HL-60/S4 treated with phorbol 12-myristate 13-acetate at 8.2 ng/mL for 4 days and 3 days (cell line): ENCODE measurements around the gene PRELP.

Source experiments
- in situ Hi-C: fragments of 300-500 bp; cut with MboI; formaldehyde crosslinking; loops from 2 replicates; pipeline ENCODE4 v1.15.0; 2022; ENCODE audit warnings: low sequenced_read_pairs

Gene PRELP

DNA sequence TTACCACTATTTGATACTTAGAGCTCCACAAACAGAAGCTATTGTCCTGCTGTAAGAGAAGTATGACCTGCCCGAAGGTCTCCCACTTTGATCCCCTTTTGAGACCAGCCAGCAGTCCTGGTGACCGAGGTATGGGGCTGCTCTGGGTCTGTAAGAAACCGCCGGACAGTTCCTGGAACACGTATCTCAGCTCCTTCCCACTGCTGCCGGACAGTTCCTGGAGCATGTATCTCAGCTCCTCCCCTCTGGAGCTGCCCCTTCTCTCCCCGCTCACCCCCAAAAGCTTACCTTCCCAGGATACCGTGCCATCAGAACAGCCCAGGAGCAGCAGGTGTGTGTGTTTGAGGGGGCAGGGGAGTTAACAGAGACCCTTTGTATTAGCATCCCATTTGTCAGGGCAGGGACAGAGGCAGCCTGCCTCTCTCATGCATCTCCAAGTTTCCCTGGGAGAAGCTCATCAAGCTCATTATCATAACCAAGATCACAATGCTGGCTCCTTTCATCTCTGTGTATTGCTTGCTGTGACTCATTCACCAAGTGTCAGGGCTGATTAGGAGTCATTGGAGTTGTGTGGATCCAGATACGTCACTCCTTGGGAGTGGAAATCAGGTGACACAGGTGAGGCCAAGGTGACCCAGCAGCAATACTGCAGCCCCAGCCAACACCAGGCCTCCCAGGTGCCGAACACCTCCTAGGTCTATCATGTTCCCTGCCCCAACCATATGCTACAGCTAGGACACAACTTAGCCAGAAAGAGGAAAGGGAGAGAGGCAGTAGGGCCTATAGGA lies 43.6 kb downstream of the PRELP start:
- in situ Hi-C loops = no loop called here

DNA sequence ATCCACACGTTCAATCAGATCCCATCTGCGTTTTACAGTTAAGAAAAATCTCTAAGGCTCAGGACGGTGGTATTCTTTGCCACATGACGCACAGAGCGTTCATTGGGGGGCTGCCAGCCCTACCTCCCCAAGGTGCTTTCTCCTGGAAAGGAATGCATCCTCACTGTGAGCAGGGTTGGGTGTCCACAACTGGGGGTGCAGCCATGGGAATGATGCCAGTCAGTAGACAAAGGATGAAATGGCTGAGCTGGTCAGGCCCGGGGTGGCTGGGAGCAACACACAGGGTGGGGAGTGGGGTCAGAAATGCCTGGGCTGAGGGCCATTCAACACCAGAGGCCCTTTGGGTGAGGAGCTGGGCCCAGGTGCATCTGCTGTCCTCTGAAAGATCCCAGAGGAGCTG lies 44.3 kb downstream of the PRELP start:
- in situ Hi-C loops = no loop called here

DNA sequence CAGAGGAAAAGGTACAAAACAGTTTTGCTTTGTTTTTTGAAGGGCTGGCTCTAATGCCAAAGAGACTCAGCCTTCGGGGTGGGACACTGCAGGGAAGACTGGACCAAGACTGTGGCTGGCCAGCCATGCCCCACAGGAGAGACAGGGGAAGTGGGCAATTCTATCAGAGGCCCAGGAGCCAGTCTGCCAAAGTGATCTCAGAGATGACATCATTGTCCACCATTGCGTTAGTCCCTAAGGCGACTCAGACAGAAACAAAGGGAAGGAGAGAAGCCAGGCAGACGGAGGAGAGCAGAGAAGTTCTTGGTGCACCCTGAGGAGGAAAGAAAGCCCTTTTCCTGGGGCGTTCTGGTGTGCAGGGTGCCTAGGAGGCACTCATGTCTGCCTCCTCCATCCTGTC lies 44.7 kb downstream of the PRELP start:
- in situ Hi-C loops = no loop called here

DNA sequence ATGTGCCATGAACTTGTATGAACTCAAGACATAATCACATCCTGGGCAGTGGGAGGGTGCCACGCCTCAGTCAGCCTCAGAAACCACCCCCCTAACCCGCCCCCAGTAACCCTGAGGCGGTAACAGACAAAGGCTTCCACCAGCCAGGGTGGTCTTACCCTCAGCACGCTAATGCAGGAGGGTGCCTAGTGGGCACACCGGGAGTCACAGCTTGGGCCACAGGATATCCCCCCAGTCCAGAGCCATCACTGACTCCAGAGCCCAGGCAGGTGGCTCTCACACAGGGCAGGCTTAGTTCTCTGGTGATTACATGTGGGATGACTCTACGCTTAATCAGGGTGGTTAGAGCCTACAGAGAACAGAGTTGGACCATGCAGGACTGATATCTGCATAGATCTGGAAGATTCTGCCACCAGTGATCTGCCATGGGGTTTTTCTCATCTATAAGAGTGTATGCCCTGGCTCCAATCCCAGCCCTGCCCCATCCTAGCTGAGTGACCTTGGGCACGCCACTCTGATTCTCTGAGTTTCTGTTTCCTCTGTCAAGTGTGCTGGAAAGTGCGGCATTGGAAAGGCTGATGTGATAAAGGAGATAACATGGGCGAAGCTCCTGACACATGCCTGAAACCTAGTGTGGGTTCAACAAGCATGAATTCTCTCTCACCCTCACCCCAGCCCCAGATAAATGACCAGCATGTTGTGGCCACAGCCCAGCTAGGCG lies 45.6 kb downstream of the PRELP start:
- in situ Hi-C loops = no loop called here

DNA sequence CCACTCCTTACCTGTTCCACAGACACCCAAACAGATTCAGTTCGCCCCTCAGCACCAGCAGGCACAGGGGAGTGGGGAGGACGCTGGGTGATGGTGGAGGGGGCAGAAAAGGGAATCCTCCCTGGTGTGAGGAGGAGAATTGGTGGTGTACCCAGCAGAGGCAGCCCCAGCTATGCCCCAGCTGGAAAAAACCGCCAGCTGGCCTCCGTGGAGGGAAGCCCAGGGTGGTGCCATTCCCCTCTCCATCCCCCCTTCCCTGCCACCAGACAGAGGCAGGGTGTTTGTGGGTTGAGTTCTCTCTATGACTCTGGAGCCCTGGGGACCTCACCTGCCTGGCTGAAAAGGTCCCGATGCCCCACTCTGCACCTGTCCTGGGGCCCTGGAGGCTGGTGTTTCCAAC lies 46.2 kb downstream of the PRELP start:
- in situ Hi-C loops = no loop called here

DNA sequence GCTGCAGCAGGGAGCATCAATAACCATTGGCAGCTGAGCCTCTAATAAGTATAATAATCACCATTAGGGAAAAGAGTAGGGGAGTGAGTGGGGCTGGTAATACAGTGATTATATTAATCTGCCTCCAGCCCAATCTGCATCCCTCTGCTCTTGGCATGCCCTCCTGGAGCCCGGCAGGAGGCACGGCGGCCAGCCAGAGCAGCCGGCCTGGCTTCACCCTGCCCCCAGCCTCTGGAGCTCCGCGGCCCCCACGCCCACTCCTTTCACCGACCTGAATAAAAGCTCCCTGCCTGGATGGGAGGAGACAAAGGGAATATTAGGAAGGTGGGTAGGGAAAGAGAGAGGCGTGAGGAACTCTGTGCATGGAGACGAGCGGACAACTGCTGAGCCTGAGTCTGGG lies 46.6 kb downstream of the PRELP start:
- in situ Hi-C loops = no loop called here

DNA sequence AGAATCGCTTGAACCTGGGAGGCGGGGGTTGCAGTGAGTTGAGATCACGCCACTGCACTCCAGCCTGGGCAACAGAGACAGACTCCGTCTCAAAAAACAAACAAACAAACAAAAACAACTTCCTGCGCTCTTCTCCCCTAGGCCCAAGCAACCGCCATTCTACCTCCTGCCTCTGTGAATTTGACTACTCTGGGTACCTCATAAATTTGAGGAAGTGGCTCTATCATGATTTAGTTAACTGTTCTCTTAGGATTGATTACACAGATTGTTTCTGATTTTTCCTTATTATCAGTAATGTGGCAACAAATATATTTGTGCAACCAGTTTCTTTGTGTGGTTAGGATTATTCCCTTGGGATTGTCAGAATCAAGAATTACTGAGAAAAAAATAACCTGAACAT lies 48.1 kb downstream of the PRELP start:
- in situ Hi-C loops = no loop called here

DNA sequence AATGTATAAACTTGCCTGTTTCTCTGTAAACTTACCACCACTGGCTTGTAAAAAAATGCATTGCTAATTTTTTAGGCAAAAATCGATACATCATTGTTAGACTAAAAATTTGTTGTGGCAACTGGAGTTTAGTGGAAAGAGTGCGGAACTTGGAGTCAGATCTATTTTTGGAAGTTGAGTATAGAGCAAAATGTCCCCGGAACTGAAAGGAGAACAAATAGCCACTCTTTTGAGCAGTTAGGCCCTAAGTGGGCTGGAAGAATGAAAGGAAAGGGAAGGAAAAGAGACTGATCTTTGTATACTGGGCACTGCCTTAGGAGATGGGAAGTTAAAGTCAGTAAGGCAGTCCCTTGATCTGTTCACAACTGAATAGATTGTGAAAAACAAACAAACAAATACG lies 48.5 kb downstream of the PRELP start:
- in situ Hi-C loops = no loop called here

DNA sequence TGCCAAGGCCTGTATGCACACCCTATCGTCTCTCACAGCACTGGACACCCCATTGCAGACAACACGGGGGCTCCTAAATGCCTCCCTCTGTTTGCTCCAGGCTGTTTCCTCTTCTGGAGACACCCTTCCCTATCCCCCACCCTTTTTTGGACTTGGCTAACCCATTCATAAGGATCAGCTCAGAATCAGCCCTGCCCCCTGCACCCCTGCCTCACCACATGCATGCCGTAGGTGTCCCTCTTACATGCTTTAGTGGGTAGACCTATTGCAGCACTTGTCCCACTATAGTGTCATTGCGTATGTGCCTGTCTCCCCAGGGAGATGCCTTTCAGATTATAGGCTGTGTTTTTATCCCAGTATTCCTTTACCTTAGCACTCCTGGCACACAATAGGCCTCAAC lies 49.2 kb downstream of the PRELP start:
- in situ Hi-C loops = no loop called here

DNA sequence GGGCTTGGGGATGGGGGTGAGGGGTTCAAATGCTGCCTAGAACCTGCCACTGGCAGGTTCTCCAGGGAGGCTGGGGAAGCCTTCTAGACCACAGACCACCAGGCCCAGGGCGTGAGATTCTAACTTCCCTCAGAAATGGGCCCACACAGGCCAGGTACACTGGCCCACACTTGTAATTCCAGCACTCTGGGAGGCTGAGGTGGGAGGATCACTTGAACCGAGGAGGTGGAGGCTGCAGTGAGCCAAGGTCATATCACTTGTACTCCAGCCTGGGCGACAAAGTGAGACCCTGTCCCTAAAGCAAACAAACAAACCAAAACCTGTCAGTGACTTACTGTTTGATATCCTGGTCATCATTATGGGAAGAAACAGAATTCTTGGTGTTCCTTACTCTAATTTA lies 50.1 kb downstream of the PRELP start:
- in situ Hi-C loops = no loop called here

DNA sequence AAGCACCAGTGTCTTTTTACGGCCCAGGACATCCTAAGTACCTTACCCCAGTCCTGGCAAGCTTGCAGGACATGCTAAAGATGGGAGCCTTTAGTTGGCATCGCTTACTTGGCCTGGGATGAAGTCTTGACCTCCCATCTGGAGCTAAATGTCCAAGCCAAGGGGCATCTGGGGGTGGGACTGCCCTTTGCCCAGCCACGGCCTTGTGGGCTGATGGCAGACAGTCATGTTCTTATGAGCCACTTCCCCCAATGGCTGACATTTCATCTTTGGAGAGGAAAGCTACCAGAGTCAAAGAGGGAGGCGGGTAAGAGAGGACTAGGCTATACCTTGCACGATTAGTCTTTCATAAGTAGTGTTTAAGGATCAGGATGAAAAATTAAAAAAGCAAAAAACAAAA lies 50.5 kb downstream of the PRELP start:
- in situ Hi-C loops = no loop called here

DNA sequence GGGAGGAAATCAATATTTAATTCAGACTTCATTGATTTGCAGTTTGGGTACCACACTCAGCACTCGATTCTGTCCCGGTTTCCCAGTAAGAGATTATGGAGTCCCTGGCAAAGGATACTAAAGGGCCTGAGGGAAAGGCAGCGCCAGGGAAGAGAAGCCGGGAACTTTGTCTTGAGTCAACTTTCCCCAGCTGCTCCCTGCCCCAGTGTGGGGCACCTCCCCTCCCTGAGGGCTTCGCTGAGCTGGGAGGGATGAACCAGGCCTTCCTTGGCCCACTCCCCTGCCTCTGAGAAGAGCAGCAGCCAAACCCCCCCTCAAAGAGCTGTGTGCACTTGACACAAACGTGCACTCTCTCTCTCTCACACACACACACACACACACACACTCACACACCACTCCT lies 51.0 kb downstream of the PRELP start:
- in situ Hi-C loops = no loop called here

DNA sequence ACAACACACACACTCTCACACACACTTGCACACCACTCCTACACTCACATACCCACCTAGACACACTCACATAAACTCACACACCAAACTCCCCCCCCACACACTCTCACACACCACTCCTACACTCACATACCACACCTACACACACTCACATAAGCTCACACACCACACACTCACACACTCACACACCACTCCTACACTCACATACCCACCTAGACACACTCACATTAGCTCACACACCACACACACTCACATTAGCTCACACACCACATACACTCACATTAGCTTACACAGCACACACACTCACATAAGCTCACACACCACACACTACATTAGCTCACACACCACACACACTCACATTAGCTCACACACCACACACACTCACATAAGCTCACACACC lies 51.4 kb downstream of the PRELP start:
- in situ Hi-C loops = no loop called here

DNA sequence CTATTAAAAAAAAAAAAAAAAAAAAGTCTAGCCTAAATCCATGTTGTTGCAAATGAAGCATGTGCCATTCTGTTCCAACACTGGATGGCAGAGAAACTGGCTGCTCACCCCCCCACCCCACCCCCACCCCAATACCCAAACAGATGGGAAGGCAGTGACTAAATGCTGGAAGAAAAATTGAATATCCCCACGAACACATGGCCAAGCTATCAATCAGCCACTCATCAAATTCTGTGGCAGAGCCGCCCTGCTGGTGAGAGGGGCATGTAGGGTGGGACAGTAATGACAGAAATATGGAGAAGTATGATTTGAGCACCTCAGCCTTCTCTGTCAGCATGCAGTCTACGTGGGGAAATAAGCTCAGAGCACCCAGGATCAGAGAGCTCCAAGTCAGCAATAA lies 52.5 kb downstream of the PRELP start:
- in situ Hi-C loops = no loop called here

DNA sequence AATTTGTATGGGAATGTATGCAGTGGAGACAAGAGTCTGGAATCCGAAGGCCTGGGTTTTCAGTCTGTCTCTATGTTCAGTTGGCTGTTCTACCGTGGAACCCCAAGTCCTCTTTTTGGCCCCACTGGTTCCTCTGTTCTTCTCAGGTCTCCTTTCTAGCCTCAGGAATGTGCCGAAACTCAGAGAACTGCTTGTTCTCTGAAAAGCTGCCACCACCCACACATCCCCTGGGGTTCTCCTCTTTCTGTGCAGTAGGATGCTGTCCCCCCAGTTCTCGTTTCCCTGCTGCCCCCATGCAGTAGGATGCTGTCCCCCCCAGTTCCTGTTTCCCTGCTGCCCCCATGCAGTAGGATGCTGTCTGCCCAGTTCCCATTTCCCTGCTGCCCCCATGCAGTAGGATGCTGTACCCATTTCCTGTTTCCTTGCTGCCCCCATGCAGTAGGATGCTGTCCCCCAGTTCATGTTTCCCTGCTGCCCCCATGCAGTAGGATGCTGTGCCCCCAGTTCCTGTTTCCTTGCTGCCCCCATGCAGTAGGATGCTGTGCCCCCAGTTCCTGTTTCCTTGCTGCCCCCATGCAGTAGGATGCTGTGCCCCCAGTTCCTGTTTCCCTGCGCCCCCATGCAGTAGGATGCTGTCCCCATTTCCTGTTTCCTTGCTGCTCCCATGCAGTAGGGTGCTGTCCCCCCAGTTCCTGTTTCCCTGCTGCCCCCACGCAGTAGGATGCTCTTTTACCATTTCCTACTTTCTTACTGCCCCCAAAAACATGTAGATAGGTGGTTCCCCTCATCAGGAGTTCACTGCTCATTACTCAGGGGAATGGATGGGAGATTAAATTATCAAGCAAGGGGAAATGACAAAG lies 53.6 kb downstream of the PRELP start:
- in situ Hi-C loops = no loop called here

DNA sequence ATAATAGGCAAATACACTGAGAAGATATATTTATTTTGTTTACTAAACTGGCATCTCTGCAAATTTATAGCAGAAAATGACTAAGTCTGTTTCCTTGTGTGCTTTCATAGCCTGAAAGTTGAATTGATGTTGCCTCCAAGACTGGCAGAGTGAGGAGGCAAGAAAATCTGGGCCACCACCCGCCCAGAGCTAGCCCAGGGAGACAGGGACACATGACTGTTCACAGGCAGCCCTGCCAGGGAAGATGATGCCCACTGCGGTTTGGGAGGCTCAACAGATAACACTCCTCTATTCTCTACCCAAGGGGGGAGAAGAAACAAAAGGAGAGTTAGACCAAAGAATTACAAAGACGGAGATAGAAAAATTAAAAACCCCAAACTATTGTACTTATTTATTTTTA lies 55.5 kb downstream of the PRELP start:
- in situ Hi-C loops = no loop called here

DNA sequence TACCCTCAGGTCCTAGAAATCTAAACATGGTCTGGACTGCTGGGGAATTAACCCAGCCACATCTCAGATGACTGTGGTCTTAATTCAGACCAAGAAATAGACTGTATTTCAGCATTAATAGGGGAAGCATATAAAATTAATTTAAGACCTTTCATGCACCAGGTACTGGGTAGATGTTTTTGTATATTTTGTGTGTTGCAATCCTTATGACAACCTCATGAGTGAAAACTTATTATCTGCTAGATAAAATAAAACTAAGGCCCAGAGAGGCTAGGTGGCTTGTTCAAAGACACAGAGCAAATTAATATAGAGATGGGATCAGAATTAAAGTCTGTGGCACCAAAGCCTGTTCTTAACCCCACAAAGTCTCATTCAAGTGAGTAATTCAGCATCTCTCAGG lies 58.4 kb downstream of the PRELP start:
- in situ Hi-C loops = no loop called here

DNA sequence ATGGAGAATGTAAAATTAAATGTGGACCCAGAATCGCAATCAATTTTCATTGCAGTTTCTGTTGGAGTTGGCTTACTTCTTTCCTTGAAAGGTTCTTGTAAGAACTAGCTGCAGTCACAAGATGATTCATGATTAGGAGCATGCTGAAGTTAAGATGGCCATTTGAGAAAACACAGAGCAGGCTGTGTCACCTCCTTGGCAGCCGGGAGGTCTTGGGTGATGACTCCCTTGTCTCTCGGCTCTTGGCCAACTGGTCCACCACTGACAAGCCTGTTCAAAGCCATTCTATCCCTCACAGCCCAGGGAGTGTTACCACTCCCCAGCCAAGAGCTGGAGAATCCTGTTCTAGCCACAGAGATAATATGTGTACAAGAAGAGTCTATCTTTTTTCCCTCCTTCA lies 58.9 kb downstream of the PRELP start:
- in situ Hi-C loops = no loop called here

DNA sequence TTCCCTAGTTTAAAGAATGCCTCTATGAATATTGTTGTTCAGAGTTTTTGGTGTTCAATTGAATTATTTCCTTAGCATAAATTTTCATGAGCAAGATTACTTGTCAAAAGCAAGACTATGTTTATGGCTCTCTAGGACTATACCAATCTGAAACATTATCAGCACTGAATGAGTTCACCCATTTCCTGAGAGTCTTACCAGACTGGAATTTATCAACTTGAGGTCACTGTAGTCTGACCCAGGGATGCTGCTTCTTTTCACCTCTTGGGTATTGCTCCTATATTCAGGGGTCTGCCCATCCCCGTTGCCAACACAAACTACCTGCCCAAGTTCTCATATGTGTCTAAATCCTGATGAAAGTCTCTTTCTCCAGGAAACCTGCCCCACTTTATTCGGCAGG lies 61.0 kb downstream of the PRELP start:
- in situ Hi-C loops = no loop called here

DNA sequence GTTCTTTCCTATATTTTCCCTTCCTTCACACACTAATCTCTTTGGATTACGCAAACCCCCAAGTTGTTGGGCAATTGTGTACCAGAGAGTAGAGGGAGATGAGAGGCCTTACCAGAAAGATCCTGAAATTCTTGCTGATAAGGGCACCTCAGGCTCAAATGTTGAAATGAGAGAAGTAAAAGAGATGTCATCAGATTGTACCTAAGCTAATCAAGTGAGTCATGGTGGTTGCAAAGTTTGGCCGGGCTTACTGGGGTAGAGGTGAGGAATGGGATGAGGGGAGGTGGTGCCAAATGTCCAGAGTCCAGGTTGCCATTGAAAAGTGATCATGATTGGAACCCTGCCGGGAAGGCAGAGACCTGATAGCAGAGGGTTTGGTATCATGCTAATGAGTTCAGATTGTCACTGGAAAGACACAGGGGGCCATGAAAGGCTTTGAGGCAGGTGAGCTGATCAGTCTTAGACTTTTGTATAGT lies 61.4 kb downstream of the PRELP start:
- in situ Hi-C loops = no loop called here

DNA sequence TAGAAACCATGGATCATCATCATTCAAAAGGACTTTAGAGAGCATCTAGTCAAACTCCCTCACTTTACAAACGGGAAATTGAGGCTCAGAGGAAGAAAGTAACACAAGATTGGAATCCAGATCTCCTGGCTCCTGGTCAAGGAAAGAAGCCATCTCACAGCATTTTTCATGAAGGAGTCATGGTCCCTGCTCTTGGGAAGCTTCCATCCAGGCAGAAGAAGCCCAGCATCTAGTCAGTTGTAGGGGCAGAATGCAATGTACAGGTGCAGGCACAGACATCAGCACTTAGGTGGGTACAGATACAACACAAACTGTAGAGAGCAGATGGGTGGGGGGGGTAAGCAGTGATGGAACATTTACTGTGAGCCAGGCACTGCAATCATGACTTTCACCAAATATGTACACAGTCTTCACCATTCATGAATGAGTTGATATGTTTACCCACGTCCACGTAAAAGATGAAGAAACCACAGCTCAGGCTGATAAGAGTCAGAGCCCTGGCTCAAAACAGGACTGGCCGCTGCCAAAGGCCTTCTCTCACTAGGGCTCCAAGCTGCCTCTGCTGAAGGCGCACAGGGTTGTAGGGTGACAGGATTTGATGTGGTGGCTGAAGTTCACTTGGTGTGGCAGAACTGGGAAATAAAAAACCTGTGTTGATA lies 62.3 kb downstream of the PRELP start:
- in situ Hi-C loops = no loop called here
